BJ (cell line): ENCODE measurements around the gene NMT1. TPM values are rescaled to one million over a fixed set of nuclear protein-coding genes. Genes with fewer than 3 reads are reported as not detected.

Source experiments
- CTCF ChIA-PET: fragments of 350-600 bp; formaldehyde crosslinking; extraction: SDS; loops from one replicate; lab custom pipeline; 2021; ENCODE audit warnings: antibody characterized with exemption, inconsistent platforms; lab: Yijun Ruan, JAX
- POLR2A ChIA-PET: fragments of 300-600 bp; sonication (Branson Sonifier 250); formaldehyde crosslinking; extraction: SDS; loops from one replicate; lab custom pipeline; 2021; ENCODE audit warnings: antibody characterized with exemption; lab: Charles Lee
- DNase-seq: peaks from one replicate; pipeline ENCODE4 v3.0.0-alpha.2; 2011; ENCODE audit warnings: low read depth
- H3K27me3 ChIP-seq: 2 replicates; pipeline ENCODE4 v1.6.0; 2011; ENCODE audit warnings: low read length; ENCODE audit not compliant: control insufficient read depth, insufficient read depth
- H3K36me3 ChIP-seq: 2 replicates; pipeline ENCODE4 v1.5.1; 2011; ENCODE audit warnings: low read length; ENCODE audit not compliant: control insufficient read depth, insufficient read depth
- H3K4me3 ChIP-seq: 2 replicates; pipeline ENCODE4 v1.5.1; 2011; ENCODE audit warnings: low read depth, mild to moderate bottlenecking, control low read depth, low read length
- CTCF ChIP-seq: IDR thresholded peaks from 2 replicates; pipeline ENCODE4 v1.5.1; 2011; ENCODE audit warnings: low read depth, mild to moderate bottlenecking, control low read depth, inconsistent platforms, low read length, moderate library complexity; ENCODE audit not compliant: insufficient read depth
- polyA plus RNA-seq: library from polyadenylated mRNA; depleted of rRNA; stranded (reverse); fragments of >200 nt; gene quantifications from 2 replicates; pipeline ENCODE4 v1.2.3, GENCODE V29; 2011

NMT1 gene
- polyA plus RNA-seq, 1 experiment: 62.5 TPM

GRCh38 chr17:45110676-45111611 is 49.8 kb downstream of the NMT1 start:
- H3K36me3 ChIP-seq: peaks cover 30% of the 10 kb centered on the region
- no peak for TF ChIP-seq CTCF
- POLR2A ChIA-PET: no interaction called here
- no peak for DNase-seq
- H3K27me3 ChIP-seq: no peaks in the 10 kb centered on the region
- no peak overlapping the region for H3K4me3 ChIP-seq
- CTCF ChIA-PET: interaction anchor here (0.5 to 2.4 kb wide), 6 partner anchors 10 to 62 kb away, joined by 3 to 8 read pairs (median 4); partner anchors contain the start of gene ACBD4

DNA sequence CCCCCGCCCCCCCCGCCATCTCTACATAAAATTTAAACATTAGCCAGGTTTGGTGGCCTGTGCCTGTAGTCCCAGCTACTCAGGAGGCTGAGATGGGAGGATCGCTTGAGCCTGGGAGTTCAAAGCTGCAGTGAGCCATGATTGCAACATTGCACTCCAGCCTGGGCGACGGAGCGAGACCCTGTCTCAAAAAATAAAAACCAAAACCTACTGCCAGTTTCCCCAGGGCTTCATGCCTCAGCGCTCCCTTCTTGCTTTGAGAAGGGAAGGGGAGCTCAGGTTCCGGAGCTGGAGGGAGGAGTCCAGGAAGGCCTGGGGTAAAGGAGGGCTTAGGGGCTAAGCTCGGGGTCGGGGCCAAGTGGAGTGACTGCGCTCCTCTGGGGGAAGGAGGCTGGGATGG is 50.7 kb downstream of the NMT1 start:
- DNase-seq: no peak
- no peak for TF ChIP-seq CTCF
- H3K27me3 ChIP-seq: no peaks in the 10 kb centered on the region
- CTCF ChIA-PET: interaction anchor here (0.7 to 1.6 kb wide), 6 partner anchors 9 to 192 kb away, joined by 3 to 8 read pairs (median 4); partner anchors contain the start of genes ACBD4 and PLCD3
- peaks cover 24% of the 10 kb centered on the region for H3K36me3 ChIP-seq
- no peak overlapping the region for H3K4me3 ChIP-seq
- POLR2A ChIA-PET: no interaction called here

DNA sequence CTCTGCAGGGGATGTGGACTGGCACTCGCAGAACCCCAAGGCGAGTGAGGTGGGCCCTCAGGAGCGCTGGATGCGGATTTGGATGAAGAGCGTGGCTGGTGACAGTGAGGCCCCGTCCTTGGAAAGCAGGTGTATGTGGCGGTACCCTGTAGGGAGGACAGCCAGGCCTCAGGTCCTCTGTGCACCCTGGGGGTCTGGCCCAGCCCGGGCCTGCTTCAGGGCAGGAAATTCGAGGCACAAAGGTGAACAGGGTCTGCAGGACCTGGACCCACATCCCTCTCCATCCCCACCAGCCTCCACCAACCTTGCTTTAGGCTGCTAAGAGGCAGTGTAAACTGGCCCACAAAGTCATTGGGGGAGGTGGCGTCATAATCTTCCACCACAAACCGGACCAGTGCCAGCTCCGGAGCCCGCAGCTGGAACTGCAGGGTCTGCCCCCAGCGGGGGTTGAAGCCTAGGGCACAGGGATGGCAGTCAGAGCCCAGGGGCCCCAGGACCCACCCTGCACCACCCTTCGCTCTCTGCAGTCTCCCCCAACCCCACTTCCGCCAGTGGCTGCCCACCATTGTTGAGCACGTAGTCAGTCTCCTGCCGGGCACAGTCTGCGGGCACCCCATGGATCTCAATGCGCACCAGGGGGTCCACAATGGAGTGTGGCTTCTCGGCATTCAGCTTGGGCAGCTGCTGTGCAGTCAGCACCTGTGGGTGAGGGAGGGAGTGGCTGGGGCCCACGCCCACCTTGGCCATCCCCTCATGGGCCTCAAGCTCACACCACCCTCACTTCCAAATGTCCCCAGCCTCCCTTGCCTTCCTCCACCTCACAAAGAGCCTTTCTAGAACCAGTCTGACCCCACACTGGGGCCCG is 51.7 kb downstream of the NMT1 start:
- CTCF ChIA-PET: interaction anchor here (1.1 to 1.6 kb wide), 4 partner anchors 16 to 193 kb away, joined by 3 to 8 read pairs (median 4); partner anchors contain the start of genes ACBD4 and PLCD3
- POLR2A ChIA-PET: no interaction called here
- H3K4me3 ChIP-seq: no peak overlapping the region
- no peak for TF ChIP-seq CTCF
- no peaks in the 10 kb centered on the region for H3K27me3 ChIP-seq
- no peak for DNase-seq
- H3K36me3 ChIP-seq: peaks cover 26% of the 10 kb centered on the region

GRCh38 chr17:45113424-45113754 is 52.3 kb downstream of the NMT1 start:
- no peak for TF ChIP-seq CTCF
- no peaks in the 10 kb centered on the region for H3K27me3 ChIP-seq
- H3K36me3 ChIP-seq: peaks cover 29% of the 10 kb centered on the region
- ChIA-PET CTCF (no interaction called here), POLR2A (no interaction called here)
- no peak overlapping the region for H3K4me3 ChIP-seq
- DNase-seq: no peak
